Transverse colon (tissue), 4 donors: ENCODE results near the gene LRRC4C.

Source experiments
- CTCF ChIP-seq, 5 experiments: fragments of 200-600 bp in 3 of 5; fragments of 450-650 bp in 2 of 5; sonication (generic) in 3 of 5; IDR thresholded peaks; 1 replicate in 2 of 5; 2 replicates in 3 of 5; pipeline ENCODE4 v1.5.1; 2016 to 2017; ENCODE audit warnings: antibody characterized with exemption in 5 of 5, inconsistent platforms in 3 of 5, mild to moderate bottlenecking in 2 of 5, moderate library complexity in 1 of 5
- EP300 ChIP-seq: sonication (generic); formaldehyde crosslinking; IDR thresholded peaks from one replicate; pipeline ENCODE4 v1.6.1; 2017; ENCODE audit warnings: antibody characterized with exemption, low read depth
- POLR2AphosphoS5 ChIP-seq, 3 donors: sonication (generic); formaldehyde crosslinking; IDR thresholded peaks; one replicate each; pipeline ENCODE4 v1.6.1; 2016; ENCODE audit warnings: antibody characterized with exemption in 3 of 3

DNA sequence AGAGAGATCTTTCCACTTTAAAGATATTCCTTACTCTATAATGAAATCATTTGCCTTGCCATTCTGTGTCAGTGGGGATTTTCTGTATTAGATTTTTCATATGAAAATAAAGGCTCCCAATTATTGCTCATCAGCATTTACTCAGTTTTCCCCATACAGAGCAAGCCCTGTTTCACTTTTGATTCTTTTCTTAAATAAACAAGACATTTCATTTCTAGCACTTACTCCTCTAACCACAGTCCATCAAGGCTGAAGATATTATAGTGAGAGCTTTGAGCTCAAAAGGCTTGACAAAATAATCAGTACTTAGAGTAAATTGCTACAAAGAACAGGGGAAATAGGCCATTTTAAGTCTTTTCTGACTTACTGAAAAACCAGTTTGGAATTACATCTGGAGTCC, 385.1 kb downstream of the LRRC4C start:
- no peak for TF ChIP-seq POLR2AphosphoS5 (IDR thresholded peaks at IDR 0.05)
- no peak for TF ChIP-seq CTCF (IDR thresholded peaks at IDR 0.05)
- no peak for TF ChIP-seq EP300
